OCI-LY1 (cell line): ENCODE data around the gene ARHGEF4.

ENCODE experiments used
- H2AFZ ChIP-seq: fragments of 200-600 bp; sonication (generic), shearing (Covaris generic); 2 replicates; pipeline ENCODE4 v1.6.0; 2014; ENCODE audit warnings: antibody characterized with exemption, mild to moderate bottlenecking, low read length
- H3F3A ChIP-seq: fragments of 200-600 bp; sonication (generic), shearing (Covaris generic); 2 replicates; pipeline ENCODE4 v1.6.0; 2014; ENCODE audit warnings: mild to moderate bottlenecking, antibody characterized with exemption, low read length, moderate library complexity; ENCODE audit not compliant: insufficient read depth
- H3K27ac ChIP-seq: fragments of 200-600 bp; sonication (generic); 2 replicates; pipeline ENCODE4 v1.5.1; 2014; ENCODE audit warnings: low read length, mixed run types, mild to moderate bottlenecking, low read depth; ENCODE audit not compliant: poor library complexity, severe bottlenecking
- H3K27me3 ChIP-seq: fragments of 200-600 bp; sonication (generic); 2 replicates; pipeline ENCODE4 v1.6.0; 2014; ENCODE audit warnings: antibody characterized with exemption, mild to moderate bottlenecking, low read length, moderate library complexity; ENCODE audit not compliant: insufficient read depth
- H3K36me3 ChIP-seq: fragments of 200-600 bp; sonication (generic); 2 replicates; pipeline ENCODE4 v1.6.1; 2014; ENCODE audit warnings: mild to moderate bottlenecking, antibody characterized with exemption, low read length, moderate library complexity, mixed read lengths; ENCODE audit not compliant: insufficient read depth
- H3K4me1 ChIP-seq: fragments of 200-600 bp; sonication (generic); 2 replicates; pipeline ENCODE4 v1.5.1; 2014; ENCODE audit warnings: mild to moderate bottlenecking, low read length, moderate library complexity; ENCODE audit not compliant: insufficient read depth, severe bottlenecking
- H3K4me2 ChIP-seq: fragments of 200-600 bp; sonication (generic), shearing (Covaris generic); 2 replicates; pipeline ENCODE4 v1.6.1; 2014; ENCODE audit warnings: low read length
- H3K4me3 ChIP-seq: fragments of 200-600 bp; sonication (generic); 2 replicates; pipeline ENCODE4 v1.5.1; 2014; ENCODE audit warnings: low read length, low read depth, mild to moderate bottlenecking, mixed read lengths; ENCODE audit not compliant: poor library complexity, severe bottlenecking
- H3K79me2 ChIP-seq: fragments of 200-600 bp; shearing (Covaris generic); 2 replicates; pipeline ENCODE4 v1.6.1; 2016; ENCODE audit warnings: mixed run types, low read length, mixed read lengths; ENCODE audit not compliant: insufficient read depth
- H3K9ac ChIP-seq: fragments of 200-600 bp; sonication (generic), shearing (Covaris generic); 2 replicates; pipeline ENCODE4 v1.6.1; 2014; ENCODE audit warnings: mild to moderate bottlenecking, low read length, mixed read lengths
- H3K9me2 ChIP-seq: fragments of 200-600 bp; sonication (generic), shearing (Covaris generic); 2 replicates; pipeline ENCODE4 v1.6.1; 2014; ENCODE audit warnings: low read depth, mild to moderate bottlenecking, low read length, mixed read lengths
- H3K9me3 ChIP-seq: fragments of 200-600 bp; shearing (Covaris generic); 2 replicates; pipeline ENCODE4 v1.6.1; 2014; ENCODE audit warnings: low read length, mixed read lengths
- H4K20me1 ChIP-seq: fragments of 200-600 bp; sonication (generic), shearing (Covaris generic); 2 replicates; pipeline ENCODE4 v1.6.0; 2016; ENCODE audit warnings: mild to moderate bottlenecking, low read length; ENCODE audit not compliant: insufficient read depth
- CTCF ChIP-seq: fragments of 200-600 bp; sonication (generic), shearing (Covaris generic); IDR thresholded peaks from 2 replicates; pipeline ENCODE4 v1.5.1; 2017; ENCODE audit warnings: mild to moderate bottlenecking, antibody characterized with exemption, low read length, moderate library complexity, mixed read lengths
- EZH2 ChIP-seq: fragments of 200-600 bp; sonication (generic), shearing (Covaris generic); IDR thresholded peaks from 2 replicates; pipeline ENCODE4 v1.8.0; 2017; ENCODE audit warnings: borderline replicate concordance, mixed run types, mild to moderate bottlenecking, antibody characterized with exemption, low read length, moderate library complexity, mixed read lengths

The ARHGEF4 gene

GRCh38 chr2:131035112-131035825 lies 198.6 kb downstream of the ARHGEF4 start:
- H3K4me2 ChIP-seq, result no peak overlapping the region

GRCh38 chr2:131035826-131036231 lies 199.1 kb downstream of the ARHGEF4 start:
- Histone ChIP-seq H3K9me2 (no peaks in the 10 kb centered on the region), H3K27me3 (no peaks in the 10 kb centered on the region), H2AFZ (no peak overlapping the region), H3F3A (no peaks in the 10 kb centered on the region), H3K9me3 (no peaks in the 10 kb centered on the region), H3K79me2 (no peaks in the 10 kb centered on the region), H3K4me1 (no peaks in the 10 kb centered on the region), H3K9ac (no peak overlapping the region), H3K4me3 (no peak overlapping the region), H3K4me2 (no peak overlapping the region), H3K27ac (no peak overlapping the region), H4K20me1 (no peaks in the 10 kb centered on the region), H3K36me3 (no peaks in the 10 kb centered on the region)
- no peak for TF ChIP-seq CTCF
- no peak for TF ChIP-seq EZH2

More at GRCh38 chr2:131035112-131035825, 198.6 kb downstream of the ARHGEF4 start:
- no peaks in the 10 kb centered on the region for H3K9me2 ChIP-seq
- no peaks in the 10 kb centered on the region for H3K27me3 ChIP-seq
- no peaks in the 10 kb centered on the region for H3K9me3 ChIP-seq
- H3F3A ChIP-seq, result no peaks in the 10 kb centered on the region
- no peaks in the 10 kb centered on the region for H4K20me1 ChIP-seq
- H2AFZ ChIP-seq, result no peak overlapping the region
- TF ChIP-seq EZH2 (no peak), CTCF (no peak)
- H3K36me3 ChIP-seq, result no peaks in the 10 kb centered on the region
- H3K4me3 ChIP-seq, result no peak overlapping the region
- H3K79me2 ChIP-seq, result no peaks in the 10 kb centered on the region
- H3K9ac ChIP-seq, result no peak overlapping the region
- no peak overlapping the region for H3K27ac ChIP-seq
- no peaks in the 10 kb centered on the region for H3K4me1 ChIP-seq

GRCh38 chr2:131036269-131036668 lies 199.6 kb downstream of the ARHGEF4 start:
- Histone ChIP-seq H3K9me2 (no peaks in the 10 kb centered on the region), H3F3A (no peaks in the 10 kb centered on the region), H3K79me2 (no peaks in the 10 kb centered on the region), H3K4me1 (no peaks in the 10 kb centered on the region), H4K20me1 (no peaks in the 10 kb centered on the region), H3K27ac (no peak overlapping the region), H3K4me3 (no peak overlapping the region), H3K9ac (no peak overlapping the region), H3K4me2 (no peak overlapping the region), H3K36me3 (no peaks in the 10 kb centered on the region), H3K27me3 (no peaks in the 10 kb centered on the region), H2AFZ (no peak overlapping the region), H3K9me3 (no peaks in the 10 kb centered on the region)
- no peak for TF ChIP-seq CTCF
- TF ChIP-seq EZH2, result no peak
